HG03558 (cell line): ENCODE measurements around the gene HAUS3.
"Not testable (repeated sequence)": the region's sequence is repeated elsewhere in the genome, so short reads cannot be mapped to it uniquely, and the experiment has no call there.

ENCODE experiments used
- ATAC-seq: cut with Tn5 transposase; IDR thresholded peaks from one replicate; pipeline ENCODE4 v1.9.1; 2021; ENCODE audit warnings: moderate number of reproducible peaks; ENCODE audit not compliant: unreplicated experiment; ENCODE audit errors: extremely low read depth

The HAUS3 gene

DNA sequence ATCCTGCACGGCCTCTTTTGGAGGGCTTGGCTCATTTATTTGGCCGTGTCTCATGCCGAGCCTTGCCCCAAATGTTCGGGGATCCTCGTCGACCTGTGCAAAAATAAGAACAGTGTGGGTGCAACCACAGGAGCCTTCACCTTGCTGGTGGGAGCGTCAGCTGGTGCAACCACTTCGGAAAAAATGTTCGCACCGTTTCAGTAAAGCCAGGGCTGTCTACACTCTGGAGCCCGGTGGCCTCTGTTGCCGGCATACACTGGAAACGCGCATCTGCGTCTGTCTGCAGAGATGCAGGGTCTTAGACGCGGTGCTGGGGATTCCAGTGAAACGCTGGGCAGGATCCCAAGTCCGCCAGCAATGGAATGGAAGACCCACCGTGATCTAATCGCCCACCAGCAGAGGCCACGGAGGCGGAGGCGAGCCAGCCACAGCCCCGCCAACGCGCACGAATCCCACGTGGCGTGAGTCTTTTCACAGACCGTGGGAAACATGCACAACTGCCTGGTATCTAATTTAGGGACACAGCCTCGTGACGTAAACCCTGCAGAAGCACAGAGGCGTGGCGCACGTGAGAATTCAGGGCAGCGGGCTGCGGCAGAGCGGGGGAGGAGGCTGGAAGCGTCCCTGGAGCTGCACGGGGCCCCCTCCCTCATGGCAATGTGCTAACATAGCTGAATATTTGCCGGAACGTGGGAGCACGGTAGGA is 33.8 kb upstream of the HAUS3 start:
- no peak for ATAC-seq

DNA sequence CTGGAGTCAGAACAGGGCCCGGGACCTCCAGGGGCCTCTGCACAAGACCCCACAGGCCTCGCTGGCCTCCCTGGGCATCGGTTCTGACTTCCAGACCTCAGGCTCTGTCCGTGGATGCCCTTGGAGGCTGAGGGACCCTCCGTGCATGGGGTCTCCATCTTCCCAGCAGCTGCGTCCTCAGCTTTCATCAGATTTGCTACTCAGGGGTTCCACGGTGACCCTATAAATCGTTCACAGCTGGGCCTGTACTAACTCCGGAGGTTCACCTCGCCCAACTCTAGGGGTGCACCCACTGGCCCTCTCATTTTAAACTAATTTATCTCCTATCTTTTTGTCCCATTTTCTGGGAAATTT is 33.1 kb upstream of the HAUS3 start:
- not testable (repeated sequence) for ATAC-seq

DNA sequence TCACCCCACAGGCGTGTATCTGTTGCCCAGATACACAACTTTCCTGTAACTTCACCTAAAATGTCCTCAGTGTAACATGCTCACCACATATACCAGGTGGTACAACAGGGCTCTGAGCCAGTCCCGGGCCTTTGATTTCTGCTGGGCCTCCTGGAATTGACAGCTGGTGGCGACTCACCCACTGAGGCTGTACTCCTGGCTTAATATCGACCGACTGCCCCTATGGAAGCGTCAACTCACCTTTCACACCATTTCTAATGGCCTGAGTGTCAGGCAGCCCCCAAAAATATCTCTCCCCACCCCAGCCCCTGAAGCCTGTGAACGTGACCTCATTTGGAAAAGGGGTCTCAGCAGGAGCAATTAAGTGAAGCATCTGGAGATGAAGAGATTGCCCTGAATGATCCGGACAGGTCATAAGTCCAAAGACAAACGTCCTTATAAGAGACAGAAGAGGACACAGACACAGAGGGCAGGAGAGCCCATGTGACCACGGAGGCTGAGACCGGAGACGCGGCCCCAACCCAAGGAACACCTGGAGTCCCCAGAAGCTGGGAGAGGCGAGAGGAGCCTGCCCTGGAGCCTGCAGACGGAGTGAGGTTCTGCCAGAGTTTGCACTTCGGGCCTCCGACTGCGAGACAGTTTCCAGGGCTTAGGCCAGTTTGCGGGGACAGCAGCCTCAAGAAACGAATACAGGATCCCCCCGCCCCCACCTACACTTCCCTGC is 32.6 kb upstream of the HAUS3 start:
- ATAC-seq = no peak

DNA sequence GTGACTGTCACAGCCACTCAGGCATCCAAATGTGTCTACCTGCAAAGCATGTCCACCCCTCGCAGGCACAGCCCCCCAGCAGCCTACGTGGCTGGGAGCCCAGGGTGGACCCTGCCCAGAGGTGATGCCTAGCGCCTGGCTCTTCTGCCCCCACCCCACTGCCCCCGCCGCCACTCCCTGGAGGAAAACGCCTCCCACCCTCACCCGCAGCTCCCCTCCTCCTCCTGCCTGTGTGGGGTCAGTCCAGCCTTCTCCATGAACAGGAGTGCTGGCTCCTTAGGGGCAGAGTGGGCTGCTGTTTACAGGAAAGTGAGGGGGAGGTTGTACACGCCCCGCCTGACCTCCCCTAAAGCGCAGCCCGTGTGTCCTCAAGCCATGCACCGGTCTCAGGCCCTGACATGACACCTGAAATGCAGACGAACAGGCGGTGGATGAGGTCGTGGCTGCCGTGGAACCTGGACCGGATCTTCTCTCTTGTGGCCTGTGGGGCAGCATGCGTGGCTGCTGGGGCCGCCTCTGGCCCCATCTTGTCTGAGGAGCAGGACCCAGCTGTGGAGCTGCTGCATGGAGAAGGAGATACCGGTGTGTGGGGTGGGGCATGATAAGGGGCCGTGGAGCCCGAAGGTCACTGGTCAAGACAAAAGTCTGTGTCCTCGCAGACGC is 31.9 kb upstream of the HAUS3 start:
- no peak for ATAC-seq

DNA sequence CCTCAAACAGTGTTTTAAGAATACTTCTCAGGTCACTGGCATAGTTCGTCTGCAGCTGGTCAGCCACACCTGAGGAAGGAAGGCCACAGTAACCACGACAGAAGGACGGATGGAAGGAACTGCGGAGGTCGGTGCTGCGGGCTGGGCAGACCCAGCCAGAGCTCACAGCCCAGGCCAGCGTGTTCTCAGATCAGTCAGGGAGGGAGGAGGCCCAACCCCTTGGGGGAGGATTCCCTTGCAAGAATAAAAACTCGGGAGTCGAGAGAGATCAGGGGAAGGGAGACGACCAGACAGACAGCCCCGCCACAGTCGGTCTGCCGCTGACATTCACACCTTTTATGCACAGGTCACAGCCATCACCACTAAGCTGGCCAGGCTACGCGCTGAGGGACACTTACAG is 31.3 kb upstream of the HAUS3 start:
- ATAC-seq = no peak

DNA sequence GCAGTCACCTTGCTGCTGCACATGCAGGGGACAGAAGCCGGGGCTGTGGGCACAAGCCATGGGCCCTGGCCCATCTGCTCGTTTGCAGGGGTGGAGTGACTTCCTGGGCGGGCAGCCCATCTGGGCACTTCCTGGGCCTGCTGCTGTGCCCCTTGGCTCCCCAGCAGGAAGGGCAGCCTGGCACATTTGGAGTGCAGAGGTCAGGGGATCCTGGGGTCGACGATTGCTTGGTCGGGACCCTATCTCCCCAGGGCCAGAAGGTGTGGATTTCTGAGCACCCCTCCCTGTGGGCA is 30.9 kb upstream of the HAUS3 start:
- ATAC-seq = no peak

DNA sequence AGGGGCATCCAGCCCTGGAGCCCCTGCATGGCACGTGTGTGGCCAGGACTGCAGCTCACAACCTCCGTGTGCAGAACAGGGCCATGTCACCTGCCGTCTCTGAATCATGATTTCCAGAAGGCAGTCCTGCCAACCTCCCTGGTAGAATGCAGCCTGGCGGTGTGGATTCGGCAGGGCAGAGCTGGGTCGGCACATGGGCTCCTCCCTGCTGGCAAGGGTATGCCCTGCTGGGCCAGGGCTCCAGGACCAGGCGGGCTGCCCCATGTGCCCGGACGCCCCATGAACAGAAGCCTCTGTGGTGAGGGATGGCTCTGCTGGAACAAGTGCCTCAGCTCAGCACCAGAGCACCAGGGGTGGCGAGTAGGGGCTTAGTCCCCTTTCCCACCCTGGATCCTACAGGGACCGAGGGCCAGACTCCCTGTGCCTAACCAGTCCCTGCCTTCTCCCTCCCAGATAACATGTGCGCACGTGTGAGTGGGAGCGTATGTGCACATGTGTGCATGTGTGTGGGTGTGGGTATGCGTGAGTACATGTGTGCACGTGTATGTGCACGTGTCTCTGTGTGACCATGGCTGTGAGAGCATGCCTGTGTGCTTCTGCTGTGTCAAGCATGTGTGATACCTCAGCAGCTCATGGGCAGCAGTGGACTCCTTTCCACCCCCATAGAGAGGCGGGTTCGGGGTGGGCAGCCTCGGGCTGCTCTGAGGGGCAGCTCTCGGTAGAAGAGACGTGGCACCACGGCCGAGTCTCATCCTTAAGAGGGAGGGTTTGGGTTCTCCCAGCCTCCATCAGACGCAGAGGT is 30.3 kb upstream of the HAUS3 start:
- no peak for ATAC-seq

DNA sequence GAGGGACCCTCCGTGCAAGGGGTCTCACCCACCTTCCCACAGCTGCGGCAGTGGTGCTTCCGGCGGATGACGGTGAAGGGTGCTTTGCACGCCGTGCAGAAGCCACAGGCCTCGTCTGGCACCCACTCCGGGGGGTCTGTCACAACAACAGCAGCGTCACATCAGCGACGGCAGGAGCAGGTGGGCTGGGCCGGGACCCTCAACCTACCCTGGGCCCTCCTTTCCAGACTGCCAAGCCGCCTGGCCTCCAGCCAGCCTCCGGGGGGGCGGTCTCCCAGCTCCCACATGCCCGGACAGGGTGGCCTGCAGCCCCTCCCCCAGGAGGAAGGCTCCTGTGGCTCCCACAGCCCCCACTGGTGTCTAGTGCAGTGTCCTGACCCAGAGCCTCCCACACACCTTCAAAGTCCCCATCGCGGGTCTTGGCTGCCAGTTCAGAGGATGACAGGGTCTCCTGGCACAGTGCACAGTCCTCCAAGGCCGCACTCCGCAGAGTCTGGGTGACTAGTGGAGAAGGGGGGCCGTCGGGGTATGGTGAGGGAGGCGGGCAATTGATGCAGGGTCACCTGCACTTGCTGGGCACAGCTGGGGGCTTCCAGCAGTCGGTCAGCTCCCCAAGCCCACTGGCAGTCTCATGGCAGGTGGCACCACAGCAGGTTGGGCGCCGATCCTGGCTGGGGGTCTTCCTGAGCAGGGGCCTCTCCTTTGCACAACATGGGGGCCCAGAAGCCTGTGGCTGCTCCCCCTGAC is 29.5 kb upstream of the HAUS3 start:
- ATAC-seq = no peak

DNA sequence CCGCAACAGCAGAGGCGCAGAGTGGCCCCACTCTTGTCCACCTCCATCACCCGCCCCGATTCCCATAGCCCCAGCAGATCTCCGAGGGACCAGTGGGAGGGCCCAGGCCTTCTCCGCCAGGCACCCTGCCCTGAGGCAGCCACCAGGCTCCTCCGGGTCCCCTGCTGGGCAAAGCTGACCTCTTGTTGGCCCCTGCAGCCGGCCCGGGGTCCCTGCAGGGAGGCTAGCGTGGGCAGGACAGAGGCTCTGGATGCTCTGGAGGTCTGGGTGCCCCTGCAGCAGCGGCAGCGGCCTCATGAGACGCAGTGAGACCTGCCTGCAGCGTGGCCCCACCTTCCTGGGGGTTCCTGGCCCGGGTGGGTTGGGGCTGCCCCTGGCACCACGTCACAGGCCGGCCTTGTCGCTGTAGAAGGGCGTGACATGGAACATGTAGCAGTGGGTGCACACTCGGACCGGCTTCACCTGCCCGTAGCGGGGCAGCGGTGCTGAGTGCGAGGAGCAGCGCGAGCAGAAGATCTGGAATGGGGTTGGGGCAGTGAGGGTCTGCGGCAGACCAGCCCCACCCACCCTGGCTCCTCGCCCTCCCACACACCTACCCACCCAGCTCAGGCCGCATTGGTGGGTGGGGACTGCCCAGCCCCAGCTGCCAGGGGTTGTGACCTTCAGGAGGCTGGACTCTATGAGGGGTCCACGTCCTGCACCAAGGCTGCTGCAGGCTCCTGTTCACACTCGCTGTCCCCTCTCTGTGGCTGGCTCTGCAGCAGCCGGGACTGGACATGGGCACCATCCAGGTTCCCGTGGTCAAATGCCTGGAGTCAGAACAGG is 28.6 kb upstream of the HAUS3 start:
- no peak for ATAC-seq

DNA sequence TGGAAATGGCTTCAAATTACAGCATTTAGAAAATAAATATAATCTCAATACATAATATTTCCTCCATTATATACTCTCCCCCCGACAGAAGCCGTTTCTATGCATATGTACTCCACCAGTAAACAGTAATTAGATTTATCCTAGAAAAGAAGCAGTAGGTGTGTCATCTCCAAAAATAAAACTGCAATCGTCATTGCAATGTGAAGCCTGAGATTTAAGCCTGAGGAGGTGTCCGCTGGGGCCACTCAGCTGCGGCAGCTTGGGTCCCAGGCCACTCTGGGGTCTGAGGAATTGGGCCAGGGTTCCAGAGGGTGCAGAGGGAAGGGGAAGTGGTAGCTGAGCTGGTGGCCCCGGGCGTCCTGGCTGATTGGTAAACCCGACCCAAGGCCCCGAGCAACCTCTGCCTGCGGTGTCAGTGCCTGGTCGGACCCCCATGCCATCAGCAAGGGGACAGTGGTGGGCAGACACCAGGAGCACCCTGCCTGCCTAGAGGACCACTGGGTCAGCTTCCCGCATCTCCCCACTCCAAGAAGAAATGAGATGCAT is 27.8 kb upstream of the HAUS3 start:
- no peak for ATAC-seq

DNA sequence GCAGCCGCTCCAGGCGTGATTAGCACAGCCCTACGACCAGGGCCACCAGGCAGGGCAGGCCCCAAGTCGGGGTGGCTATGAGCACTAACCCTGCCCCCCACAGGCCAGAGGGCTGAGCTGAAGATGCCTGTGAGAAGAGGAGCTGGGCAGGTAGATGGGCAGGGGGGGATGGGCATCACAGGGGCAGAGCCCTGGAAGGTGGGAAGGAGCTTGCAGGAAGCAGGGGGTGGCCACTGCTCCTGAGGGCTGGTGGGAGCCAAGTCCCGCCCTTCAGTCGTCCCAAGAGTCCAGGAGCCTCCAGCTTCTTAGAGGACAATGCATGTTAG is 27.2 kb upstream of the HAUS3 start:
- ATAC-seq = no peak

DNA sequence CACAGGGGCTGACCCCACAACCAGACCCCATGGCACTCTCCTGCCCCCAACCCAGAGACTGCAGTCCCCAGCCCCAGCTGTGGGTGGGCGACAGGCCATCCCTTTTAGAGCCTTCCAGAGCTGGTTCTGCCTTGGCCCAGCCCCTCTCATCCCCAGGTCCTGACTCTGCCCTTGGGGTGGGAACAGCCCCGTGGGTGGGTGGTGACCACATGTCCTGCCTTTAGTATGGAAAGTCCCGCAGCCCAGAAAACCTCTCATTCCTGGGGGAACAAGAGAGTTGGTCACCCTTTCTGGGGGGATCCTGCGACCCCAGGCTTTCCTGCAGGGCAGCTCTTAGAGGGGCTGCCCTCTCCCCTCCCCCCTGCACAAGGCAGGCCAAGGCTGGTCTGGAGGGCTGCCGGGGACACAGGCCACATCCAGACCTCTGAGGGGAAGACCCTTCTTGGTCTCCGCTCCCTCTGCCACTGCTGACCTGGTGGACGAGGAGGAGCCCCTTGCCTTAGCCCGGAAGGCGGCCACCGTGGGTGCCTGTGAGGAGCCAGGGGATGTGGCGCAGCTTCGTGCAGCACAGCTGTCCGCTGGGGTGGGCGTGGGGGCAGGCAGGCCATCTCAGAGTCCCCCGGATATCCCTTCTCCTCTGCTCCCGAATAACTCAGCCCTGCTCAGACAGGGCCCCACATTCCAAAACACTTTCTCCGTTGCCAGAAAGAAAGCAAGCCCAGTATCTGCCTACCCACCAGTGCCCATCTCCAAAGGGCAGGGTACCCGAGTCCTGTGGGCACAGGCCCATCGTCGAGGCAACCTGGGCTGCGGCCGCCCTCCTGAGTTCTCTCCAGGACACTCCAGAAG is 26.7 kb upstream of the HAUS3 start:
- no peak for ATAC-seq

DNA sequence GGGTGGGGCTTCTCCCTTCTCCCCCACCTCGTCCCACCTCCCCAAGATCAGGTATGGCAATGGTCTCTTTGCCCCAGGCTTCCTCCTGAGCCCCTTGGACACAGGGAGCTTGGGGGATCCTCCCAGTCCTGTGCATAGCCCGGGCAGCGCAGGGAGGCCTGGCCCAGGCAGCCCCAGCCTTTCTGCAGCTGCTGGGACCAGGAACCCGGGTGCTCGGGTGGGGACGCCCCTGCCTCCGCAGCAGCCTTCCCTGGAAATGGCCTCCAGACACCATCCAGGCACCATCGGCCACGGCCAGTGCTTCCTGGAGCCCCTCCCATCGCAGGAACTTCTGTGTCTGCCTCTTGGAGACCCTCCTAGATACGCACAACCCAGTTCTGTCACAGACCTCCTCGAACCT is 25.9 kb upstream of the HAUS3 start:
- ATAC-seq = no peak

DNA sequence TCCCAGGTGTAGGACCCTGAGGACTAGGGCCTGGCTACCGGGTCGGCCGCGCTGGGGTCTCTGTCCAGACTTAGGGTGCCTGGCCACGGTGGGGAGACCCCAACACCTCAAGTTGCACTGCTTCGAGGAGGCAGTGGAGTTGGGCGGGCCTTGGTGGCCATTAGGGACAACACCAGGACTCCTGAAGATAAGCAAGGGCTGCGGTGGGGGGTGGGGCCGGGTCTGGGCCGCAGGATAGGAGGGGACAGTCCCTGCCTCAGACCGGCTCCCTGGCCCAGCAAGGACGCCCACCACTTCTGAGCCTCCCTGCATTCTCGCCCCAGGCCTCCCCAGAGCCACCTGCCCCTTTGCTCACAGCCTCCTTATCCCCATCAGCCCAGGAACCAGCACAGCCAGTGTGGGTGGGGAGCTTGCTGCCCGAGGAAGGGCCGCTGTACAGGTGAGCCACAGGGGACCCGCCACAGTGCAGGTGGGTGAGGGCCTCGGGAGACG is 25.4 kb upstream of the HAUS3 start:
- ATAC-seq = no peak

DNA sequence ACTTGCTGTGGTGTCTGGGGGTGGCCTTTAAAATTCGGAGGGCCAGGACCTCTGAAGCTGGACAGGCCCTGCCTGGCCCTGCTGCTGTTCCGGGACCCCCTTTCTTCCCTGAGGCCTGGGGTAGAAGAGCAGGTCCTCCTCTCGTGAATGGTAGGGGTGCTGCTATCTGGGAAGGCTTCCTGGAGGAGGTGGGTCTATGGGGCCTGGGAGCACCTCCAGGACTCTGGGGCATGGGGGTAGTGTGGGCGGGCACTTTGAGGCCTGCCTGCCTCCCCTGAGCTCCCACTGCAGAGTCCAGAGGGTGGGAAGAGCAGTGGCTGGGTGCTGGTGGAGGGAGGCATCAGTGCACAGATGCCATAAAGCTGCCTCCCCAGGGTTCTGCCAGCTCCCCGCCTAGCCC is 24.9 kb upstream of the HAUS3 start:
- ATAC-seq = no peak

DNA sequence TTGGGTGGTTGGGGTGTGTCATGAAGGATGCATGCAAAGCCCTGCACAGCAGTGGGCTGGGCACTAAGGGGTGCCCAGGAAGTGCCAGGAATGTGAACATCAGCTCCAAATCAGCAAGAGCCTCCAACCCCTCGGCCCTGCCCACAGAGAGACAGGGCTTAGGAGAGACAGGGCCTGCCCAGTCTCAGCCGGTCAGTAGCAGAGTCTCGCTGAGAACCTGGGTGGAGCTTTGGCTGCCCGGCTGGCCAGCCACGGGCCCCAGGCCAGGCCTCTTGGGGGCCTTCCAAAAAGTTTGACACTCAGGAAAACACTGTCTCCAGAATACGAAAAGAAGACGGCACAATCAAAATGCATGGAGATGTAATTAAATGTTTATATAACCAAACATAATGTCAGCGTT is 24.3 kb upstream of the HAUS3 start:
- no peak for ATAC-seq

DNA sequence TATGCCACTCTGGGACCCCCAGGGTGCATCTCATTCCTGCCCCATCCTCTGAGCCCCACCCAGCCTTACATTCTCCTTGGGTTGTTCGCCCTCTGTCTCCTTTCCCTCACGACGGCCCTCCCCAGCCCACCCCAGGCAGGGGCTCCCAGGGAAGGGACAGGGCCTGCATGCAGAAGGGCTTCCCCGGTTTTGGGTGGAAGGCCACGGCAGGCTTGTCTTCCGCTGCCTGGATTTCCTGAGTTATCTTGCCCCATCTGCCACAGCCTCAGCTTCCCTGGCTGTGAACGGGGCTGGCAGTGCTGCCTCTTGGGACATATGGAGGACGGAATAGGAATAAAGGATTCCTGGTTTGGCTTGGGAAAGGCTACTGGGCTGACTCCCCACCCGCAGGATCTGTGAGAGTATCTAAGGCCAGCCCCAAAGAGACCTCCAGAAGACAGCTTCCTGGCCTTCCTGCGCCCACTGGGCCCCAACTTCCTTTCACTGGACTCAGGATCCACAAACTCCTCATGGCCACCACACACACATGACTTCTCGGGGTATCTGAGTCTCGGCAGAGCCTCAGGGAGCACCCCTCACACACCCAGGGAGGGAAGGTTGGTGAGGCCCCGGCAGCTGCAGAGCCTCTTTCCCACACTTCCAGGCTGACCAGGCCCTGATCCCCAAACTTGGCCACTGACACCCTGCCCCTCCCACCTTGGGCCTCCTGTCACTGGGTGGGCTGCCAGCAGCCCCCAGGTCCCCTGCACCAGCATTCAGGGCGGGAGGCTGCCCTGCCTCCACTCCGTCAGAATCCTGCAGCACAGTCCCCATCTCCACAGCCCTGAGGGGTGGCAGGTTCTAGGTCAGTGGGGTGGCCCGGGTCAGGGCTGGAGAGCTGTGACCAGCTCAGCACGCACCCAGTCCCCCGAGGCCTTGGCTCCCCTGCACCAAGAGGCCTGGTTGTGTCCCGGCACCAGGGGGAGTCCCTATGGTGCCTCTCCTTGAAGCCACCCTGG is 23.5 kb upstream of the HAUS3 start:
- ATAC-seq = no peak
